ENCODE results near the gene ALS2.
"Not testable (repeated sequence)": the region's sequence is repeated elsewhere in the genome, so short reads cannot be mapped to it uniquely, and the experiment has no call there.

The ALS2 gene

DNA sequence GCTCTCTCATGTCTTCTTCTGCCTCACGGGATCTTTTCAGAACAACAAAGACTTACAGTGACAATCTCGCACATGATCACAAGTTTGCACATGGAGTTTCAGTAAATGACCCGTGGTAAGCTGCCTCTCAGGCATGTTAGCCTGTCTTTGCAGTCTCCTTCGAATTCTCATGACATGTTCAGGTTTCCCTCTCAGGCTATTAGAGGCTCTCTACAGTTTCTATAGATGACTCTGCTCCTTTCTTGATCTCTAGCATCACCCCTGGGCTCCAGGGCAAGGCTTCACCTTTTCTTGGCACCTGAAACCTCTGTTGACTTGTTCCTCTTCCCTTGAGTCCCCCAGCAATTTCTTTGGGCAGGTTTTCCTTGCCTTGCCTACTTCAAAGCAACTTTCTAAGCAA is 105.3 kb downstream of the ALS2 start:
- no peak for DNase-seq (ENCODE audit: low spot score)

DNA sequence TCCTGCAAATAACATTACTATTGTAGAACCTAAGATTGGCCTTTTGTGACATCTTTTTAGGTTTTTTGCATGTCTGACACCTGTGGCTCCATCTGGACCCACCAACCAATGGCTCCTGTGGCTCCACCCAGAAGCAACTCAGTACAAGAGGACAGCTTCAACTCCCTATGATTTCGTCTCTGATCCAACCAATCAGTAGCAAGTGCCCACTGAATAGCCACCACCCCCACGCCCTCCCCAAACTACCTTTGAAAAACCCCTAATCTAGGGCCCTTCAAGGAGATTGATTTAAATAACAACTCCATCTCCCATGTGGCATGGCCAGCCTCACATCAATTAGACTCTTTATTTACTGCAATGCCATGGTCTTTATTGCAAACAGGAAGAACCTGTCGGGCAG is 105.9 kb downstream of the ALS2 start:
- no peak for DNase-seq (ENCODE audit: low spot score)

DNA sequence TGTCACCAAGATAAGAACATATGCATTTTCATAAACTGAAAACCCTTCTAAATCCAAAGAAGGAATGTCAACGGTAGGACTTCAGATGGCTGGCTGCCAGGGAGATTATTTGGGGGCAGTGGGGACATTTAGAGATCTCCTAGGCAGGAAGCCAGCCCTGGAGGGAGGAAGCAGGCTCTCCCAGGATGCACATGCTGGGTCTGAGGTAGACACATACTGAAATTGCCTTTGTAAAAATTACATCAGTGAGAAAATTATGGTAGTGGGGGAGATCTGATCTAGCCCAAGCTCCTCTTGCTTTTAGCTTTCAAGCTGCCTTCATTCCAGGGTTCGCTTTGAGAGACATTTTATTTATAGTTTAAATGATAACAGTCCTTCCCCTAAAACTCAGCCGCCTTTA is 106.4 kb downstream of the ALS2 start:
- no peak for DNase-seq (ENCODE audit: low spot score)

DNA sequence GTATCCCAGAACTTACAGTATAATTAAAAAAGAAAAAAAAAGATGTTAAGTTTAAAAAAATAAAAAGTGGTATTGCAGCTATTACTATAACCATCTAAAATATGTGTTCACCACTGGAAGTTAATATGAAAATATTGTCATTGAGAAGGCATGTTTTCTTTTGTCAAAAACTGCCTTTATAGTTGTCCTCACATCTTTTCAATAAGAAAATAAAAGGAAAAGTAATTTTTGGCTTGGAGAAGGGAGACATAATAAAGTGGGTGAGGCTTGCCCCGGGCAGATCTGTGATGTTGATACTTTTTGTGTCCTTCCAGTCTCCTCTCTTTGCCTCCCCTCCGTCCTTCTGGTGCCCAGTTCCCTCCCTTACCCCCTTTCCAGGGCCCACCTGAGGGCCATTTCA is 107.2 kb downstream of the ALS2 start:
- DNase-seq (ENCODE audit: low spot score) = no peak

DNA sequence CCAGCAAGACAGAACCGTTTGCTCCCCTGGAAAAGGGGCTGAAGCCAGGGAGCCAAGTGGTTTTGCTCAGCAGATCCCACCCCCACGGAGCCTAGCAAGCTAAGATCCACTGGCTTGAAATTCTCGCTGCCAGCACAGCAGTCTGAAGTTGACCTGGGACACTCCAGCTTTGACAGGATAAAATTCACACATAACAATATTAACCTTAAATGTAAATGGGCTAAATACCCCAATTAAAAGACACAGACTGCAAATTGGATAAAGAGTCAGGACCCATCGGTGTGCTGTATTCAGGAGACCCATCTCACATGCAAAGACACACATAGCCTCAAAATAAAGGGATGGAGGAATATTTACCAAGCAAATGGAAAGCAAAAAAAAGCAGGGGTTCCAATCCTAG is 109.5 kb downstream of the ALS2 start:
- not testable (repeated sequence) for DNase-seq (ENCODE audit: low spot score)

DNA sequence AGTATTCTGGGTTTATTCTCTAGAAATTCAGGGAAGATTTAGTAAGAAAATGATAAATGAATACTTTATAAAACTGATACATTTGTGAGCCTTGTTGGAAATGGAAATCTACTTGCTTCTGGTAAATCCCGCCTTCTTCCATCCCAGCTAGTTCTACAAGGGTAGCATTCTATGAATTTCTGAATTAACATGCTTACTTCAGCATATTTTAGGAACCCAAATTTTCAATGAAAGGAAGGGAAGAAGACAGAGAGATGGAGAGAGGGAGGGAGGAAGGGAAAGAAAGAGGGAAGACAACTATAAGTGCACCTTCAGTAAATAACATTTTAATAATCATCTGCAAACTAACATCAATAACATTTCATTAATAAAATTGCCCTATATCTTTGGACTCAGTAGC is 110.9 kb downstream of the ALS2 start:
- no peak for DNase-seq (ENCODE audit: low spot score)

DNA sequence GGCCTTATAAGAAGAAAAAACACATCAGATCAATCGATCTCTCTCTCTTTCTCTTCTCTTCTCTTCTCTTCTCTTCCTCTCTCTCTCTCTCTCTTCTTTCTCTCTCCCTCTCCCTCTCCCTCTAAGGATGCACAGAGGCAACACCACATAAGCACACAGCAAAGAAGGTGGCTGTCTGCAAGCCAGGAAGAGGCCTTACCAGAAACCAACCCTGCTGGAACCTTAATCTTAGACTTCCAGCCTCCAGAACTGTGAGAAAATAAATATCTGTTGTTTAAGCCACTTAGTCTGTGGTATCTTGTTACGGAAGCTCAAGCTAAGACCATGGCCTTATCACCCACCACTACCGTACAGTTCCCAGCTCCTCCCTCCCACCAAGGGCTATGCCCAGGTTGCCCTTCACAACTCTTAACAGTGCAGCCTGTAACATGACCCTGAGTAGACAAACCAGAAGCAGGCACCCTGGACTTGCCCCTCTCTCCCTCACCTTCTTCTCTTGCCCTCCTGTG is 112.3 kb downstream of the ALS2 start:
- no peak for DNase-seq (ENCODE audit: low spot score)

DNA sequence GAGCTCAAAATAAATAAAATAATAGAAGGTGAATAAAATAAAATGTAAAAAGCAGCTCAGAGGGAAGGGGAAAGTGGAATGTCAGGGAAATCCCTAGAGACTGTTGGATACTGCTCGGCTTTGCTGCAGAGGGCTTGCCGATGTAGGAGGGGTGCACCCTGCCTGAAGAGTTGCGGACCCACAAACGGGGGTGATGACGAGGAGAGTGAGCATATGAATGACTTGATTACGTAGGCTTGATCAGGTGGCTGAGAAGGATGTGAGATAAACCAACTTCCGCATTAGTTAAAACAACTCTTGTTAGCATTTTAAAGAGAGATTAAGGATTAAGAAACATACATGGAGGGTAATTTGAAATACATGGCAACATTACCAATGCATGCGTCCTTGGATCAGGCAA is 116.4 kb downstream of the ALS2 start:
- DNase-seq (ENCODE audit: low spot score) = no peak

DNA sequence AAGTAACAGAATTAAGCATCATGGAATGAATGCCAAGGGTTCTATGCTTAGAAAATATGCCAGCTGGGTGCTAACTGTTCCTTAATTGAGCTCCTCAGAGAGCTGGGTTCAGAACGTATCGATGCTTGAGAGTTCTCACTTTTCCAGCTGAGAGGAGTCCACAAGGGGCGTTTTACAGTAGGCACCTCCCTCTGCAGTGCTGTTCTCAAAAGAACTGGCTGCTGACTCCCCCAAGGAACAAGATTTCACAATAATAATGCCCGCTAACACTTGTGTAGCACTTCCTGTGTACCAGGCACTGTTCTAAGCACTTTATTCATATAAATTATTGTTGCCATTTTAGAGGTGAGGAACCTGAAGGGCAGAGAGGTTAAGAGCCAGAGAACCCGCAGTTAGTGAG is 119.4 kb downstream of the ALS2 start:
- DNase-seq (ENCODE audit: low spot score) = no peak

DNA sequence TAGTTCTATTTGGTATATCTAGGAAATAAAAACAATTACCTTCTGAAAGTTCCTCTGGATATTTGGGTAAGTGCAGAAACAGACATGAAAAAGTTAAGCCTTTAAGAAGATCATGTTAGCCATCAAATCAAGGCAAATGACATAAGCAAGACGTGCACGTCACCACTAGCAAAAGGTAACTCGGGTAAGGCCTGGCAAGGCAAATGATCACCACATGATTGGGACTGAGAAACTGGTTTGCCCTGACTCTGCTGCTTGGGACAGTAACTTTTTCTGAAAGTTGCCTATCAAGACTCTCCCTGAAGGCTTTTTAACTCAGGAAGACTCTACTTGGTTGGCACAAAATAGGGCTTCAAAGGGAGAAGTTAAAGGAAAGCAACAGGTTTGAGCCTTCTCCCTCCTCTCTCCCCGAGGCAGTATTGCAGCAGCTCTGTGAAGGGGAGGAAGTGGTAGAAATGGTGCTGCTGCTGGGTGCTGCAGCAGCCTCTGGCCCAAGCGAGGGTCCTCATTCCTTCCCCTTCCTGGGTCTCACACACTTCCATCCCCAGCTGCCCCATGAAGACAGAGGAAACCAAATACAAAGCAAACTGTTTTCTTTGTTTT is 120.3 kb downstream of the ALS2 start:
- no peak for DNase-seq (ENCODE audit: low spot score)

DNA sequence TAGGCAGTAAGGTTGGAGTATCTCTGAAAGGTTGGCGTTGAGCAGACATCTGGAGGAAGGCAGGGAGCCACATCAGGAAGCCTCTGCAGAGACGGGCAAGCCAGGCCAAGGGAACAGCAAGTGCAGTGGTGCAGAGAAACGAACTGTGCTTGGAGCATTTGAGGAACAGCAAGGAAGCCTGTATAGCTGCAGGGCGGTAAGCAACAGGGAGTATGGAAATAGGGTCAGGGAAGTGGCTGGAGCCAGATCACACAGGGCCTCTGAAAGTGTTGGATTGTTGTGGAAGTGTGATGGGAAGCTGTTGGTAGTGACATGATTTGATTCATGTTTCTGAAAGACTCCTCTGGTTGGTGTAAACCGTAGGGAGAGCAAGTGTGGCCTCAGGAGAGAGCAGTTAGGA is 124.0 kb downstream of the ALS2 start:
- no peak for DNase-seq (ENCODE audit: low spot score)

DNA sequence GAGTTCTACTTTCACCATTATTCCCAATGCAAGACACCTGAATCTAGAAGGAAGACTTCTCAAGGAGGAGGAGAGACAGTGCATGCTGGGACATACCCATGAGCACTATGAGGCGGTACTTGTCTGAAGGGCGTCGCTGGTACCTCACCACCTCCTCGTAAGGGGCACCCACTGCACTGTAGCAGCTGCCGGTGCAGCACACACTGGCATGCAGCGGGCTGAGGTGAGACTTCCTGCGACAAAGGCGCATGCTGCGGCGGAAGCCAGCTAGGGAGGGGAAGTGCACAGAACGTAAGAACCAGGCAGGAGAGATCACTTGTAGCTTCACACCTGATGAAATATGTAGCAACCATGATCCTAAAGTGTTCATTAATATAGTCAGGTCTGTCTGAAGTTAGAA is 124.6 kb downstream of the ALS2 start:
- DNase-seq (ENCODE audit: low spot score) = no peak

DNA sequence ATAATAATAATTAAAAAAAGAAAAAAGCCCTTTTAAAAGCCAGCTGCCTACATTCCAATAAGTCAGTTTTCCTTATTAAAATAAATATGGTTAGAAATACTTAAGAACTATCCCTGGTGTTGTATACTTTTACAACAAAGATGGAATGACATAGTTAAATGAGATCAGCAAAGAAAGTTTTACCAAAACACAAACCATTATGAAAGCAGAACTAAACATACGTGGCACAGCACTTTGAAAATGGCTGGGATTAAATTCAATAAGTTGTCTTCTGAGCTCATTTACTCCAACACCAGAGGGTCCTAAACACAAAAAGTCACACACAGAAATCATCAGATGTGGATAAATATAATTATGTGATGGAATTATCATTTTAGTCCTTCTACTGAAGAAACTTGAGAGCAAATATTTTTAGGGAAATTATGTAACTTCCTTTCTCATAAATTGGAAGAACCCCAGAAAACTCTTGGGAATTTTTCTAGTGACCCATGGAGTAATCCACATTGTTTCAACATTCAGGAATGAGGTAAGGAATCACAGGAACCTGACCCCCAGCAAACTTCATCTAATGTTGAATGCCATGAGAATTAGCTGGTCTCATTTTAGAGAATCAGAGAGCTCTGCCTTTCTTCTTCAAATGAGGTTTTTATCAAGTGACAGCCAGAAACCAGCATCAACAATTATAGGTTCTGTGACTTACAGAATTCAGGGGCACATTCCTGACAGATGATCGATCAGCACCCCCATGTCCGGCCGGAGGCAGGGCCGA is 125.9 kb downstream of the ALS2 start:
- DNase-seq (ENCODE audit: low spot score) = no peak

DNA sequence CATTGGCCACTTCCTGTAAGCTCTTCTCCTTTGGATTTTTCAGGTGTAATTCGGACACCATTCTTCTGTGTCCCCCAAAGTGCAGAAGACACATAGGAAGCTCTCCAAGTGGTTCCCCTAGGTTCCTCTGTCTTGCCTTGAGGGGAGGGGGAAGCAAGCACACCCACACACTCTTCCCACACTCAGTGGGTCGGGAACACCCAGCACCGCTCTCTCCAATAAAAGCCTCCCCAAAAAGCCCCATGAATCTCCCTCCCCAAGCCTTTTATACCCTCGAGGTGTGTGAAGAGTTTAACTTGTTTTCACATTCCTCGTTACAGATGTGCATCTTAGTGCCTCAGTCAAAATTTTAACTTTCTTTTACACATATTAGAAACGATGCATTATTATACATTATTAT is 127.5 kb downstream of the ALS2 start:
- DNase-seq (ENCODE audit: low spot score) = no peak

Small RNAs within 50 kb of the gene (small RNA-seq; reads per million reads assigned to genes)
- 0 reads per million in 2 experiments for gene RF00019
- 0 reads per million in 2 experiments for gene UBE2V1P11
